Sigmoid colon (tissue), 7 donors: Measurements from ENCODE around the gene KIRREL3. TPM values are rescaled to one million over a fixed set of nuclear protein-coding genes. Genes with fewer than 3 reads are reported as not detected.

Experiments
- DNase-seq: peaks from one replicate; pipeline ENCODE4 v3.0.0-alpha.2; 2019
- H3K27ac ChIP-seq, 4 donors: fragments of 200-600 bp; sonication (generic); one replicate each; pipeline ENCODE4 v1.5.1; 2016 to 2019; ENCODE audit warnings: mild to moderate bottlenecking in 1 of 4
- H3K27me3 ChIP-seq, 3 donors: fragments of 200-600 bp; sonication (generic); one replicate each; pipeline ENCODE4 v1.5.1; 2019; ENCODE audit warnings: mild to moderate bottlenecking in 1 of 3
- H3K36me3 ChIP-seq, 4 donors: fragments of 200-600 bp; sonication (generic); one replicate each; pipeline ENCODE4 v1.5.1; 2016 to 2019
- H3K4me1 ChIP-seq, 4 donors: fragments of 200-600 bp; sonication (generic); one replicate each; pipeline ENCODE4 v1.5.1; 2017 to 2019
- H3K4me3 ChIP-seq, 4 donors: fragments of 200-600 bp; sonication (generic); one replicate each; pipeline ENCODE4 v1.5.1; 2017 to 2019; ENCODE audit warnings: mild to moderate bottlenecking in 2 of 4, moderate library complexity in 1 of 4
- H3K9me3 ChIP-seq, 4 donors: fragments of 200-600 bp in 3 of 4; sonication (generic) in 3 of 4; one replicate each; pipeline versions ENCODE4 v1.5.1 to v1.6.1; 2013 to 2019
- CTCF ChIP-seq, 4 experiments: fragments of 450-650 bp in 3 of 4; fragments of 200-600 bp in 1 of 4; IDR thresholded peaks; one replicate each; pipeline ENCODE4 v1.5.1; 2016 to 2019; ENCODE audit warnings: antibody characterized with exemption in 4 of 4, mild to moderate bottlenecking in 3 of 4, moderate library complexity in 2 of 4
- EP300 ChIP-seq, 4 donors: sonication (generic); formaldehyde crosslinking; IDR thresholded peaks; one replicate each; pipeline ENCODE4 v1.6.1; 2017; ENCODE audit warnings: antibody characterized with exemption in 4 of 4
- POLR2A ChIP-seq, 2 donors: fragments of 450-650 bp; IDR thresholded peaks; one replicate each; pipeline ENCODE4 v1.6.1; 2016; ENCODE audit warnings: antibody characterized with exemption in 2 of 2, mild to moderate bottlenecking in 2 of 2, moderate library complexity in 2 of 2
- POLR2AphosphoS5 ChIP-seq, 4 donors: sonication (generic); formaldehyde crosslinking; IDR thresholded peaks; one replicate each; pipeline ENCODE4 v1.6.1; 2017; ENCODE audit warnings: antibody characterized with exemption in 4 of 4
- WGBS, 2 donors: extraction: QIAGEN DNeasy Blood & Tissue Kit; methylation state at CpG; one replicate each; pipeline ENCODE4 v1.1.7; 2013; 5-methylcytosine and 5-hydroxymethylcytosine counted together
- intact Hi-C: fragments of 100-400 bp; cut with DNase I; formaldehyde crosslinking; loops from one replicate; pipeline ENCODE4 v1.15.1; 2023
- polyA plus RNA-seq, 3 donors: library from polyadenylated mRNA; stranded (reverse); fragments of 200-250 nt; gene quantifications; one replicate each; pipeline ENCODE4 v1.2.3, GENCODE V29; 2013
- total RNA-seq, 4 donors: library from RNA; depleted of rRNA; stranded (reverse); fragments of >200 nt; gene quantifications; one replicate each; pipeline ENCODE4 v1.1.0, GENCODE V29; 2016
- donor health status: healthy with polysubstance abuse.
- donor health status: Bipolar disorder and iron deficiency.
- donor health status: healthy.

The KIRREL3 gene
- total and polyA plus RNA-seq, 7 donors: under 0.01 to 3.3 (median 1.0) TPM

GRCh38 chr11:126403658-126404057 lies 596.9 kb downstream of the KIRREL3 start:
- Histone ChIP-seq H3K4me1 (no peaks in the 10 kb centered on the region), H3K27me3 (no peaks in the 10 kb centered on the region), H3K36me3 (peaks cover 0 to 23% (median 11%) of the 10 kb centered on the region in 4 donors), H3K4me3 (no peak overlapping the region), H3K9me3 (no peaks in the 10 kb centered on the region), H3K27ac (no peak overlapping the region)
- TF ChIP-seq POLR2A (IDR thresholded peaks at IDR 0.05) (no peak), POLR2AphosphoS5 (IDR thresholded peaks at IDR 0.05) (no peak), EP300 (IDR thresholded peaks at IDR 0.05) (no peak), CTCF (IDR thresholded peaks at IDR 0.05) (no peak)
- intact Hi-C loops: no loop called here
- WGBS, 2 donors: 87 to 88% methylated on average over 8 of the region's 8 CpGs
- no peak for DNase-seq

GRCh38 chr11:126403022-126403581 lies 597.5 kb downstream of the KIRREL3 start:
- H3K4me1 ChIP-seq: no peaks in the 10 kb centered on the region
- no peaks in the 10 kb centered on the region for H3K27me3 ChIP-seq
- DNase-seq: no peak
- H3K4me3 ChIP-seq: no peak overlapping the region
- peaks cover 0 to 18% (median 7%) of the 10 kb centered on the region in 4 donors for H3K36me3 ChIP-seq
- intact Hi-C loops: no loop called here
- 19 to 71% methylated on average over 15 of the region's 15 CpGs for WGBS, 2 donors
- H3K27ac ChIP-seq: no peak overlapping the region
- H3K9me3 ChIP-seq: no peaks in the 10 kb centered on the region
- TF ChIP-seq POLR2AphosphoS5 (IDR thresholded peaks at IDR 0.05) (no peak), POLR2A (IDR thresholded peaks at IDR 0.05) (no peak), EP300 (IDR thresholded peaks at IDR 0.05) (no peak), CTCF (IDR thresholded peaks at IDR 0.05) (no peak)

- no peak for DNase-seq
- H3K27me3 ChIP-seq: no peaks in the 10 kb centered on the region
- intact Hi-C loops: no loop called here
- H3K27ac ChIP-seq: no peak overlapping the region
- peaks cover 0 to under 1% (median 0%) of the 10 kb centered on the region in 4 donors for H3K4me1 ChIP-seq
- 94 to 98% methylated on average over 6 of the region's 6 CpGs for WGBS, 2 donors
- no peak overlapping the region for H3K4me3 ChIP-seq
- no peak for TF ChIP-seq POLR2A (IDR thresholded peaks at IDR 0.05)
- TF ChIP-seq EP300 (IDR thresholded peaks at IDR 0.05): no peak
- no peak for TF ChIP-seq CTCF (IDR thresholded peaks at IDR 0.05)
- no peak for TF ChIP-seq POLR2AphosphoS5 (IDR thresholded peaks at IDR 0.05)
- no peaks in the 10 kb centered on the region for H3K9me3 ChIP-seq
- H3K36me3 ChIP-seq: no peaks in the 10 kb centered on the region
These were observed 600.1 kb downstream of the KIRREL3 start for GRCh38 chr11:126400479-126400878.

- TF ChIP-seq CTCF (IDR thresholded peaks at IDR 0.05) (no peak), EP300 (IDR thresholded peaks at IDR 0.05) (no peak), POLR2AphosphoS5 (IDR thresholded peaks at IDR 0.05) (no peak), POLR2A (IDR thresholded peaks at IDR 0.05) (no peak)
- H3K36me3 ChIP-seq: no peaks in the 10 kb centered on the region
- H3K27me3 ChIP-seq: no peaks in the 10 kb centered on the region
- DNase-seq: no peak
- H3K27ac ChIP-seq: no peak overlapping the region
- H3K4me3 ChIP-seq: no peak overlapping the region
- peaks cover 0 to 4% (median 0%) of the 10 kb centered on the region in 4 donors for H3K4me1 ChIP-seq
- no peaks in the 10 kb centered on the region for H3K9me3 ChIP-seq
- intact Hi-C loops: no loop called here
These were observed 600.6 kb downstream of the KIRREL3 start for GRCh38 chr11:126400019-126400418.

GRCh38 chr11:126398721-126399120 lies 601.8 kb downstream of the KIRREL3 start:
- no peak for DNase-seq
- intact Hi-C loops: no loop called here

More at GRCh38 chr11:126398721-126399120, 601.8 kb downstream of the KIRREL3 start:
- H3K9me3 ChIP-seq: no peaks in the 10 kb centered on the region
- TF ChIP-seq POLR2A (IDR thresholded peaks at IDR 0.05) (no peak), EP300 (IDR thresholded peaks at IDR 0.05) (no peak), CTCF (IDR thresholded peaks at IDR 0.05) (no peak), POLR2AphosphoS5 (IDR thresholded peaks at IDR 0.05) (no peak)
- H3K27ac ChIP-seq: no peak overlapping the region
- H3K36me3 ChIP-seq: no peaks in the 10 kb centered on the region
- H3K27me3 ChIP-seq: no peaks in the 10 kb centered on the region
- 97 to 98% methylated on average over 1 of the region's 1 CpG for WGBS, 2 donors
- no peak overlapping the region for H3K4me3 ChIP-seq
- peaks cover 0 to 4% (median 2%) of the 10 kb centered on the region in 4 donors for H3K4me1 ChIP-seq
